Activated CD8-positive, alpha-beta memory T cell treated with anti-CD3 and anti-CD28 coated beads, Interleukin-2, amount 50 U/mL, for 24 hours (primary cell): Measurements from ENCODE around the gene OSBPL10.
"Not testable (repeated sequence)": the region's sequence is repeated elsewhere in the genome, so short reads cannot be mapped to it uniquely, and the experiment has no call there.

Source experiments
- DNase-seq: peaks from one replicate; pipeline ENCODE4 v3.0.0-alpha.2; 2020; ENCODE audit errors: extremely low read depth

OSBPL10 gene

GRCh38 chr3:31704591-31705179, 276.4 kb downstream of the OSBPL10 start:
- DNase-seq = no peak

GRCh38 chr3:31704156-31704555, 276.9 kb downstream of the OSBPL10 start:
- no peak for DNase-seq

DNA sequence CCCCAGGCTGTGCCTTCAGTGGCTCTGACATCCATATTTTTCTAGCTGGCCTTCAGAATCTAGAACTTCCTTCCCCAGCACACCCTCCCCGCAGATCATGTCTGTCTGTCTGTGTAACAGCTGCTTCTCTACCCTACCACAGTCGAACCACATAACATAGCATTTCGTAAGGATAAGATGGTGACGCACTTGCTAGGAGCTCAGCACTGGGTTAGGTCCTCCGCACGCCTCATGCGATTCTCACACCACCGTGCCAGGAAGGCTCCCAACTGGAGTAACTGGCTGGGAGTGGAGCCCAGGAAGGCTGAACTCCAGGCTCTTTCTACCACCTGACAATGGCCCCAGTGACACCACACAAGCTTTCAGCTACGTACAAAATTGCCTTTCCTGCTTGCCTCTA, 279.8 kb downstream of the OSBPL10 start:
- no peak for DNase-seq

DNA sequence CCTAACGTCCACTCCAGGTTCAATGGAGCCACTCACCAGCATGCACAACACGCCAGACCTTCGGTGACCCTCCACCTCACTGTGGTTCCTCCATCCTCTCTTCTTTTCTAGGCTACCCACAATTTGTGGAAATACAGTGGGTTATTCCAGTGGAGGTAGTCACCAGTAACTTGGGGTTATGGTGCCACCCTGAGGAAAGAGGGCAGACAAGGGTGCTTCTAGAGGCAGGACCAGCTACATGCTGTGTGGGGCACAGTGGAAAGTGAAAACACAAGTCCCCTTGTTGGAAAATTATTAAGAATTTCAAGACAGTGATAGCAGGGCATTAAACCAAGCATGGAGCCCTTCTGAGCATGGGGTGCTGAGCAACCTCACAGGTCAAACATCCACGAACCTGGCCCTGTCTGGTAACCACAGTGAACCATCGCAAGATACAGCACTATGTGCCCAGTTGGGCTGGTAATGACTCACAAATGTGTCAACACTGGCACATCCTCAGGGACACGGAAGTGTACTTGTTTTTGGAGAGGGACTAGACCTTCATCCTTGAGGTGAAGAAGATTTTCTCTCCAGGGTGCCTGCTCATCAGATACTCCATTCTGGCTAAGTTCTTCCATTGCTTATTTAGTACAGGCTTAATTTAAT, 281.6 kb downstream of the OSBPL10 start:
- DNase-seq = no peak

DNA sequence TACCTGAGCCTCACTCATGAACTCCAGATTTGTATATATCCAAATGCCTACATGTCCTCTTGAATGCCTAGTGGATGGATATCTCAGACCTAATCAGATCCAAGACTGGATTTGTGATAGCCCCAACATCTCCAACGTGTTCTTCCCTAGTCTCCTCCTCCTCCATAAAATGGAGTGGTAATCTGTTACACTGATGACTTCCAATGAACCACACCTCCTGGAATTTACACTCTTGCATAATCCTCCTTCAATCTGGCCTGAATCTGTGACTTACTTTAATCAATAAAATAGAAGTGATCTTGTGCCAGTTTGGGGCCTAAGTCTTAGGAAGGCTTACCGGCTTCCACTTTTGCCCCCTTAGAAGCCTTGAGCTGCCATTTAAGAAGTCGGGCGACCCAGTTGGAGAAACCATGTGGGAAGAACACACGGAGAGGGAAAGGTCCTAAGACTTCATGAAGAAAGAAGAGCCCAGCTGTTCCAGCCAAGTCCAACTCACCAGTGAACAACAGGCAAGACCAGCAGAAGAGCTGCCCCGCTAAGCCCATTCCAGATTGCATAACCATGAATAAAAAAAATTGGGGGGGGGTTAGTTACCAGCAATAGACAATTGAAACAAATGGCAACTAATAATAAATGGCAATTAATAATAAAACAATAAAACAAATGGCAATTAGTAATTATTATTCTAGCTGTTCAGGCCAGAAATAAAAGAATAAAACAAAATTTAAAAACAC, 284.1 kb downstream of the OSBPL10 start:
- DNase-seq = no peak

- no peak for DNase-seq
These were observed 285.1 kb downstream of the OSBPL10 start for GRCh38 chr3:31696009-31696297.

GRCh38 chr3:31695280-31696008, 285.6 kb downstream of the OSBPL10 start:
- no peak for DNase-seq

GRCh38 chr3:31693346-31693745, 287.7 kb downstream of the OSBPL10 start:
- no peak for DNase-seq

- no peak for DNase-seq
These were observed 288.3 kb downstream of the OSBPL10 start for GRCh38 chr3:31692751-31693150.

DNA sequence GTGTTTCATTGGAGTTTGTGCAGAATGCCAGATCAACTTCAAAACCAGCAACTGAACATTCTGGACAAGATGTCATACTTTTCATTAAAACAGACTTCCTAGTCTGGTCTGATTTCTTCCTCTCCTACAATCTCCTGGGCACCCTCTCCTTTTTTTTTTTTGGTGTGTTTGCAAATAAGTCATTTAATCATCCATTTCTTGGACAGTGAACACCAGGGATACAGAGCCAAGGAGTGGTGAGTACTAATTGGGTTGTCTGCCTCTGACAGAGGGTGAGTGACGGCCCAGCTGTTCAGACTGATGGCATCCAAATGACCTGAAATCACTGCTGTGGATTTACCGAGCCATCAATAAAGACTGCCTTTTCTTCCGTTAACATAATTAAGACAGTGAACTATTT, 290.3 kb downstream of the OSBPL10 start:
- DNase-seq = no peak

DNA sequence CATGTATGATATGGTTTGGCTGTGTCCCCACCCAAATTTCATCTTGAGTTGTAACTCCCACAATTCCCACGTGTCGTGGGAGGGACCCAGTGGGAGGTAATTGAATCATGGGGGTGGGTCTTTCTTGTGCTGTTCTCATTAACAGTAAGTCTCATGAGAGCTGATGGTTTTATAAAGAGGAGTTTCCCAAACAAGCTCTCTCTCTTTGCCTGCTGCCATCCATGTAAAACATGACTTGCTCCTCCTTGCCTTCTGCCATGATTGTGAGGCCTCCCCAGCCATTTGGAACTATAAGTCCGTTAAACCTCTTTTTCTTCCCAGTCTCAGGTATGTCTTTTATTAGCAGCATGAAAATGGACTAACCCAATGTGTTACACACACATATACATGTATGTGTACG, 291.5 kb downstream of the OSBPL10 start:
- DNase-seq = not testable (repeated sequence)

DNA sequence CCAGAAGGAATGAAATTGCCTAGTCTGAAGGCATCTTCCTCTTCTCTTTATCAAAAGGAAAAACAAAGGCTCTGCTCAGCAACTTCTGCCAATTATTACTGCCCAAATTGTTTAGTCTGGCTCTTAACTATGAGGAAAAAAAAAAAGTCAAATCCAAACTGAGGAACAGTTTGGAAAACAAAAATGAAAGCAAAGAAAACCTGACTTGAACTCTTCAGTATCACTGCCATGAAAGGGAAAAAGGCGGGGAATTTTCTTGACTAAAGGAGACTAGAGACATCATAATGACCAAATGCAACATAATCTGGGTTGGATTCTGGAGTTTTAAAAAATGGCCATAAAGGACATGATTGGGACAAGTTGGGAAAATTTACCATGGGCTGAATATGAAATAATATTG, 292.1 kb downstream of the OSBPL10 start:
- no peak for DNase-seq

GRCh38 chr3:31687020-31687802, 293.9 kb downstream of the OSBPL10 start:
- DNase-seq = no peak

GRCh38 chr3:31680072-31680870, 300.8 kb downstream of the OSBPL10 start:
- no peak for DNase-seq

DNA sequence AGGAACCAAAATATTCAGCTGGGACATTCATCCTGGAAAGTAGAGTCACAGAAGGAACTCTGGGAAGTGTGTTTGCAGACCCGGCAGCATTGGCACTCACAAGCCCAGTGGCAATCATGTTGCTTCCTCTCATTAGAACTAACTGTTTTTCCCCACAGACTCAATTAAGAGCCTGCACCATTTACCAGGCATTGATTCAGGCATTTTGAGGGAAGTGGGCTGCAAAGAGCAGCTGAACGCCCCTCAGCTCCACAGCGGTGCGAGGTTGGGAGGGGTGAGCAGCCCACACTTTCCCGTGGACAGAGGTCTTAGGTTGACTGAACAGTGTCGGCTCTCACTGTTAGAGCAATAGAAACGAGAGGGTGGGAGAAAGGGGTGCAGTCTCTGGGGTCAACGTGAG, 304.5 kb downstream of the OSBPL10 start:
- no peak for DNase-seq

DNA sequence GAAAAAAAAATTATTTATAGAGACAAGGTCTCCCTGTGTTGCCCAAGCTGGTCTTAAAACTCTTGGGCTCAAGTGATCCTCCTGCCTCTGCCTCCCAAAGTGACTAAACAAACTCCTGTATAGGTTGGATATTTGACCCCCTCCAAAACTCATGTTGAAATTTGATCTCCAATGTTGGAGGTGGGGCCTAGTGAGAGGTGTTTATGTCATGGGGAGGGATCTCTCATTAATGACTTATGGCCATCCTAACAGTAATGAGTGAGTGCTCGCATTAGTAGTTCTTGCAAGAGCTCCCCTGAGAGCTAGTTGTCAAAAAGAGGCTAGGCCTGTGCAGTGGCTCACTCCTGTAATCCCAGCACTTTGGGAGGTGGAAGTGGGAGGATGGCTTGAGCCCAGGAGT, 307.1 kb downstream of the OSBPL10 start:
- DNase-seq = no peak

GRCh38 chr3:31671976-31672375, 309.1 kb downstream of the OSBPL10 start:
- DNase-seq = no peak

- no peak for DNase-seq
These were observed 309.6 kb downstream of the OSBPL10 start for GRCh38 chr3:31671451-31671850.

DNA sequence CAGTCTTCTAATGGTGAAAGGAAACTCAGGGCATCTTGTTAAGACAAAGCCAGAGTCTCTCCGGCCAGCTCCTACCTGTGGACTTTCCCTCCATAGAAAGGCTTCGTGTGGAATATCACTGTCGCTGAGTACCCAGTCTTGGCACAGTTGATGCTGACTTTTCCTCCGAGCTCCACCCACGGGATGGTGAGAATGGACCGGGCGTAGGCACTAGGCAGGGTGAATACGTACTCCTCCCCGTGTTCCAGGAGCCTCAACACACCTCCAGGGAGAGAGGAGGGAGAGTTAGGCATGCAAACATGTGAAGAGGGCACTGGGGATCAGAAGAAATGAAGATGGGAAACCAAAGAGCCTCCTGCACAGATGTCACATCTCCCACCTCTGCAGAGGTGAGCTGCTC, 310.3 kb downstream of the OSBPL10 start:
- no peak for DNase-seq

DNA sequence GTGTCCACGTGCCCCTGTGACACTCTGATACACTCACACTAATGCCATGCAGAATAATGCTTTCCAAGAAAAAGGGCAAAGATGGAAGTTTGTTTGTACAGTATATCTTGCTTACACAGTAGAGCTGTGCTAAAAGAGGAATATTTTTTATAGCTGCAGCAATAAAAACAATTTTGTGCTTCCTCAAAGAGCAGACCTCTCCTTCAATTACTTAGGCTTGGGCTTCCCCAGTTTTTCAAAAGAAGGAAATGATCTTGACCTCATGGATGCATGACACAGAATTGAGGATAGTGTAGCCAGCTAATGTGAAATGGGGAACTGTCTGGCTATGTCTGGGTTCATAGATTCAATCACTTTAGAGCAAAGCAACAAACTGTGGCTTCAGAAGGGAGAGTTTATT, 310.9 kb downstream of the OSBPL10 start:
- DNase-seq = no peak

GRCh38 chr3:31668242-31668641, 312.8 kb downstream of the OSBPL10 start:
- no peak for DNase-seq
